ENCODE results near the gene TMEM51. TPM values are rescaled to one million over a fixed set of nuclear protein-coding genes. Genes with fewer than 3 reads are reported as not detected.
A peak's percentile ranks its signal among the peaks of the same experiment; 100 is the strongest.

Gene TMEM51
- total and polyA plus RNA-seq, 10 of the 15 experiments (the other 5 are each of a cell fraction or from before 2014, with no cell fraction given), result 0.55 to 4.8 (median 3.1) TPM

GRCh38 chr1:15154480-15155036 is 1.0 kb downstream of the TMEM51 start:
- intact Hi-C loops (cut with micrococcal nuclease; ENCODE audit: unreplicated experiment) (loop anchor here (1.0 to 5.0 kb wide), 2 partner anchors 93 to 118 kb away; partner anchors contain the start of gene FHAD1), in situ Hi-C loops (cut with MboI) (no loop called here)
- ChIA-PET CTCF (interaction anchor here (1.0 to 5.6 kb wide), 8 partner anchors 11 to 118 kb away, joined by 3 to 73 read pairs (median 4); no protein-coding TSS in a partner anchor), POLR2A (interaction anchor here (1.2 to 2.2 kb wide), 2 partner anchors 21 to 107 kb away, joined by 4 to 12 read pairs; no protein-coding TSS in a partner anchor), SMC1A (ENCODE audit: uncharacterized antibody, unreplicated experiment) (interaction anchor here (1.0 to 5.5 kb wide), 5 partner anchors 14 to 117 kb away, joined by 3 to 52 read pairs (median 18); no protein-coding TSS in a partner anchor), RAD21 (ENCODE audit: unreplicated experiment) (interaction anchor here (1.0 to 6.1 kb wide), 9 partner anchors 10 to 118 kb away, joined by 3 to 49 read pairs (median 4); partner anchors contain the start of gene FHAD1)
- no TSS peak for BruUV-seq (replicated peaks)
- H3K27ac ChIP-seq (ENCODE audit: control insufficient read depth, insufficient read depth), result 0 out of 2 replicates have a peak overlapping the region, but pooled peaks have one; percentile 34
- 13% methylated on average over 37 of the region's 37 CpGs for WGBS (ENCODE audit: insufficient coverage, insufficient replicate concordance, low lambda C conversion rate, missing lambda C conversion rate)
- peak overlapping the region; percentile 94 for H3K4me2 ChIP-seq (ENCODE audit: control insufficient read depth, insufficient read depth)
- no peaks in the 10 kb centered on the region; a peak in 1 of 4 replicates for H3K36me3 ChIP-seq (ENCODE audit: control insufficient read depth in 2 of 2, insufficient read depth in 2 of 2, low read length in 1 of 2)
- no peaks in the 10 kb centered on the region for H4K20me1 ChIP-seq (ENCODE audit: control insufficient read depth, insufficient read depth)
- H3K9me3 ChIP-seq (replicated peaks; ENCODE audit: control insufficient read depth, insufficient read depth, low read length), result no peaks in the 10 kb centered on the region; the same call in 2 of the 3 replicates
- DNase-seq (ENCODE audit: low read depth, low spot score) (no peak), ATAC-seq (peak; percentile 54), FAIRE-seq (no peak)
- peak overlapping the region; percentile 25 for H2AFZ ChIP-seq (ENCODE audit: control insufficient read depth, low read depth, low read length)
- peaks cover 29% of the 10 kb centered on the region for H3K4me1 ChIP-seq (ENCODE audit: control insufficient read depth, insufficient read depth, low read length)
- peak overlapping the region; percentile 67 for H3K4me3 ChIP-seq
- peaks cover 10 to 16% of the 10 kb centered on the region in 2 experiments; a peak in 3 of 4 replicates for H3K27me3 ChIP-seq (replicated peaks in 1 of 2; ENCODE audit: control insufficient read depth in 2 of 2, insufficient read depth in 2 of 2, low read length in 1 of 2)
- H3K79me2 ChIP-seq (ENCODE audit: control insufficient read depth, insufficient read depth, low read length), result peaks cover 23% of the 10 kb centered on the region
- H3K9ac ChIP-seq (ENCODE audit: control insufficient read depth, insufficient read depth, low read length), result peak overlapping the region; percentile 62
- TF ChIP-seq NKRF (conservative IDR thresholded peaks at IDR 0.05) (no peak), ZNF217 (IDR thresholded peaks at IDR 0.05) (no peak), STAT3 (IDR thresholded peaks at IDR 0.05; ENCODE audit: low read depth, low read length) (no peak), MEF2B (IDR thresholded peaks at IDR 0.05; ENCODE audit: partially characterized antibody, poor library complexity, severe bottlenecking) (peak; percentile 84), MTA3 (IDR thresholded peaks at IDR 0.05; ENCODE audit: borderline replicate concordance, low read length) (no peak), KDM1A (IDR thresholded peaks at IDR 0.05; ENCODE audit: borderline replicate concordance) (no peak), ELK1 (IDR thresholded peaks at IDR 0.05; ENCODE audit: low read depth, low read length) (no peak), TARDBP (IDR thresholded peaks at IDR 0.05; ENCODE audit: borderline replicate concordance) (peak; percentile 12; the same call in 1 of the 2 replicates), NBN (IDR thresholded peaks at IDR 0.05) (0 out of 2 replicates have a peak, but pooled peaks have one; percentile 6), CHD2 (IDR thresholded peaks at IDR 0.05; ENCODE audit: borderline replicate concordance, low read depth, low read length) (0 out of 2 replicates have a peak, but pooled peaks have one; percentile 10), POLR2AphosphoS2 (IDR thresholded peaks at IDR 0.05; ENCODE audit: low read depth, low read length) (no peak), MLLT1 (IDR thresholded peaks at IDR 0.05) (no peak), SIX5 (IDR thresholded peaks at IDR 0.05; ENCODE audit: low read depth, low read length, severe bottlenecking) (no peak), SIN3A (IDR thresholded peaks at IDR 0.05; ENCODE audit: low read depth, low read length) (no peak), ZBTB40 (IDR thresholded peaks at IDR 0.05; ENCODE audit: borderline replicate concordance) (no peak)

Data from GM12878 (cell line).